Left lung (tissue), 10 donors: ENCODE data around the gene LCN10. TPM values are rescaled to one million over a fixed set of nuclear protein-coding genes. Genes with fewer than 3 reads are reported as not detected.

Source experiments
- ATAC-seq: fragments of 200-7000 bp; cut with Tn5 transposase; one replicate; pipeline ENCODE4 v1.9.1; 2020; ENCODE audit warnings: moderate library complexity
- DNase-seq, 4 donors: peaks; one replicate each; pipeline ENCODE4 v3.0.0-alpha.2; 2013 to 2020
- H3K27ac ChIP-seq, 2 donors: fragments of 200-600 bp; sonication (generic) in 1 of 2; one replicate each; pipeline versions ENCODE4 v1.5.0 to v1.8.0; 2020 to 2021
- H3K27me3 ChIP-seq, 2 donors: fragments of 200-600 bp; sonication (generic) in 1 of 2; one replicate each; pipeline versions ENCODE4 v1.5.0 to v1.8.0; 2020 to 2021
- H3K36me3 ChIP-seq, 2 donors: fragments of 200-600 bp; sonication (generic) in 1 of 2; one replicate each; pipeline versions ENCODE4 v1.5.0 to v1.8.0; 2020 to 2021
- H3K4me1 ChIP-seq, 2 donors: fragments of 200-600 bp; one replicate each; pipeline ENCODE4 v1.8.0; 2021
- H3K4me3 ChIP-seq, 2 donors: fragments of 200-600 bp; sonication (generic) in 1 of 2; one replicate each; pipeline versions ENCODE4 v1.5.0 to v1.8.0; 2020 to 2021; ENCODE audit warnings: mild to moderate bottlenecking in 1 of 2
- H3K9me3 ChIP-seq, 2 donors: fragments of 200-600 bp; sonication (generic) in 1 of 2; one replicate each; pipeline versions ENCODE4 v1.5.0 to v1.8.0; 2020 to 2021
- intact Hi-C, 2 donors: fragments of 100-400 bp; cut with DNase I; formaldehyde crosslinking; loops; one replicate each; pipeline versions ENCODE4 v1.11.2 to v1.14.2; 2022
- polyA plus RNA-seq, 6 donors: library from polyadenylated mRNA; unstranded; fragments of 120-200 nt; gene quantifications; one replicate each; pipeline ENCODE4 v1.2.1, GENCODE V29; 2013; ENCODE audit not compliant: insufficient read length in 6 of 6
- total RNA-seq, 2 donors: library from RNA; stranded (reverse); fragmentation: NEBNext Ultra II Directional; extraction: Animal tissue kit (Norgen Biotek cat#: 25700); gene quantifications; one replicate each; pipeline ENCODE4 v1.2.1, GENCODE V29; 2021
- TF ChIP-seq, protein P1 (sequence below), 2 donors: fragments of 200-600 bp; sonication (generic) in 1 of 2; IDR thresholded peaks; one replicate each; pipeline versions ENCODE4 v1.5.0 to v1.8.0; 2021; ENCODE audit warnings: antibody characterized with exemption in 2 of 2
- donor health status: DM: no; HTN: yes; CAD: no.
- donor health status: DM: no; HTN: no; CAD: no.

The LCN10 gene
- total and polyA plus RNA-seq, 8 donors: 0.11 to 10.0 (median 0.28) TPM; not detected in 2

DNA sequence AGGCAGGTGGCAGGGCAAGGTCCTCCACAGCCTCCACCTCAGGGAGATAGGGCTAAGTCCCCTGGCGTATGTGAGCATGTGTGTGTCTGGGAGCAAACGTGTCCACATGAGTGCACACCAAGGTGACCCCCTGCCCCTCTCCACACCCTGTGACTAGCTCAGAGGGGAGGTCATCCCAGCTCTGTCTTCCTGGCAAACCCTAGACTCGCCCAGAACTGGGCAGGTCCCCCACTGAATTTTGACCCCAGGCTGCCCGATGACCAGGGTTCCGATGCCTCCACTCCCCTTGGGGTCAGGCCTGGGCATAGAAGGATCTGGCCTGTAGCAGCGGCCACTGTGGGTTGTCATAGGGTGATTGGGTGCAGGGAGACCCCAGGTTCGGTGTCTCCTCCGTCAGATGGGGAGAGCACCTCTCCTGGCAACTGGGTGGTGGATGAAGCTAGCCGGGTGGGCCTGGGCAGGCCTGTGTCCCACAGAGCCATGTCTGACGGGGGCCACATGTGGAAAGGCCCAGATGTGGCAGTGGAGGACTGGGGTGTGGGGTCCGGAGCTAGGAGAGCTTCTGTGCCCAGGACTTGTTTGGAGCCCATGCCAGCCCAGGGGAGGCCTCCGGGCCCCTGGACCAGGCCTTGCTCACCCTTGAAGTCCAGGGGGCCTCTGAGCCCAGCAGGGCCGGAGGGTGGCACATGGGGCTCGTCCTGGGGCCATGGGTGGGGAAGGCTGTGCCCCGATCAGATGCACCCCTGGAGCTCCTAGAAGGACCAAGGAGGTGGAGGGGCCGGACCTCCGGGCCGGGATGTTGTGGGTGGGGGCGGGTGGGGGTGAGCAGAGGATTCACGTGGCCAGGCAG is 24.2 kb downstream of the LCN10 start:
- Histone ChIP-seq H3K4me3 (no peak overlapping the region), H3K27ac (peak overlapping the region in 1 of 2 donors; percentile 34), H3K9me3 (no peaks in the 10 kb centered on the region), H3K36me3 (peaks cover 0 to 31% of the 10 kb centered on the region in 2 donors), H3K4me1 (peaks cover 4 to 82% of the 10 kb centered on the region in 2 donors), H3K27me3 (peaks cover 0 to 32% of the 10 kb centered on the region in 2 donors)
- DNase-seq (no peak), ATAC-seq (no peak)
- TF ChIP-seq, protein P1, sequence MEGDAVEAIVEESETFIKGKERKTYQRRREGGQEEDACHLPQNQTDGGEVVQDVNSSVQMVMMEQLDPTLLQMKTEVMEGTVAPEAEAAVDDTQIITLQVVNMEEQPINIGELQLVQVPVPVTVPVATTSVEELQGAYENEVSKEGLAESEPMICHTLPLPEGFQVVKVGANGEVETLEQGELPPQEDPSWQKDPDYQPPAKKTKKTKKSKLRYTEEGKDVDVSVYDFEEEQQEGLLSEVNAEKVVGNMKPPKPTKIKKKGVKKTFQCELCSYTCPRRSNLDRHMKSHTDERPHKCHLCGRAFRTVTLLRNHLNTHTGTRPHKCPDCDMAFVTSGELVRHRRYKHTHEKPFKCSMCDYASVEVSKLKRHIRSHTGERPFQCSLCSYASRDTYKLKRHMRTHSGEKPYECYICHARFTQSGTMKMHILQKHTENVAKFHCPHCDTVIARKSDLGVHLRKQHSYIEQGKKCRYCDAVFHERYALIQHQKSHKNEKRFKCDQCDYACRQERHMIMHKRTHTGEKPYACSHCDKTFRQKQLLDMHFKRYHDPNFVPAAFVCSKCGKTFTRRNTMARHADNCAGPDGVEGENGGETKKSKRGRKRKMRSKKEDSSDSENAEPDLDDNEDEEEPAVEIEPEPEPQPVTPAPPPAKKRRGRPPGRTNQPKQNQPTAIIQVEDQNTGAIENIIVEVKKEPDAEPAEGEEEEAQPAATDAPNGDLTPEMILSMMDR (IDR thresholded peaks at IDR 0.05): no peak
- intact Hi-C loops: no loop called here

DNA sequence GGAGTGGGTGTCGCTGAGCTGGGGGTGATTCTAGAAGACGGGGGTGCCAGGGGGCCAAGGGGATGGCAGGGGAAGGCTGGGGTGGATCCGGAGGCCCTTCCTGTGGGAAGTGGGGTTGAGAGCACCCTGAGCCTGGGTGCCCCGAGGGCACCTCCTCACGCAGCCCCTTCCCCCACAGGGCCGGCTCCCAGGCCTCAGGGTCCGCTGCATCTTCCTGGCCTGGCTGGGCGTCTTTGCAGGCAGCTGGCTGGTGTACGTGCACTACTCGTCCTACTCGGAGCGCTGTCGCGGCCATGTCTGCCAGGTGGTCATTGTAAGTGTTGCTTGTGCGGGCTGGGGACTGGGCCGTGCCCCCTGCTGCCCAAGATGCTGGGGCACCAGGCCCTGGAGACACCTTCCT is 25.3 kb downstream of the LCN10 start:
- peaks cover 0 to 43% of the 10 kb centered on the region in 2 donors for H3K27me3 ChIP-seq
- DNase-seq: peak in 1 of 4 donors; percentile 79
- TF ChIP-seq, protein P1 (IDR thresholded peaks at IDR 0.05): no peak
- H3K36me3 ChIP-seq: peaks cover 0 to 19% of the 10 kb centered on the region in 2 donors
- no peak overlapping the region for H3K4me3 ChIP-seq
- intact Hi-C loops: no loop called here
- no peak for ATAC-seq
- H3K9me3 ChIP-seq: no peaks in the 10 kb centered on the region
- H3K27ac ChIP-seq: no peak overlapping the region
- peaks cover 4 to 80% of the 10 kb centered on the region in 2 donors for H3K4me1 ChIP-seq

DNA sequence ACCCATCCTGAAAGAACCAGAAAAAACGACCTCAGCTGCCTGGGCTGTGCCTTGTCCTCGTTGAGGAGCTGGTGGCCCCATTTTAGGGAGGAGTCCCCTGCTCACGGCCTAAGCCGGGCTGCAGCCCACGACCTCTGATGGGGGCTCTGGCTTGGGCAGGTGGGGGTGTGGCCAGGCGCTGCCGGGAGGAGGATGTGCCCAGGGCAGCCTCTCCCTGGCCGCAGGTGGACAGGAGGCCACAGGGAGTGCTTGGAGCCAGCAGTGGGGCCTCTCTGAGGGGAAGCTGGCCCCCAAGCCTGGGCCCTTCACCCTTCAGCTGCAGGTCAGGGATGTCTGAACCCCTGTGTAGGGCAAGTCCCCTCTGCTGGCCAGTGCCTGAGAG is 27.9 kb downstream of the LCN10 start:
- ATAC-seq: no peak
- Histone ChIP-seq H3K27me3 (peaks cover 0 to 61% of the 10 kb centered on the region in 2 donors), H3K9me3 (no peaks in the 10 kb centered on the region), H3K4me3 (no peak overlapping the region), H3K4me1 (peaks cover 9 to 64% of the 10 kb centered on the region in 2 donors), H3K27ac (peak overlapping the region; percentile 55 to 80), H3K36me3 (no peaks in the 10 kb centered on the region)
- no peak for DNase-seq
- TF ChIP-seq, protein P1 (IDR thresholded peaks at IDR 0.05): no peak
- intact Hi-C loops: no loop called here

DNA sequence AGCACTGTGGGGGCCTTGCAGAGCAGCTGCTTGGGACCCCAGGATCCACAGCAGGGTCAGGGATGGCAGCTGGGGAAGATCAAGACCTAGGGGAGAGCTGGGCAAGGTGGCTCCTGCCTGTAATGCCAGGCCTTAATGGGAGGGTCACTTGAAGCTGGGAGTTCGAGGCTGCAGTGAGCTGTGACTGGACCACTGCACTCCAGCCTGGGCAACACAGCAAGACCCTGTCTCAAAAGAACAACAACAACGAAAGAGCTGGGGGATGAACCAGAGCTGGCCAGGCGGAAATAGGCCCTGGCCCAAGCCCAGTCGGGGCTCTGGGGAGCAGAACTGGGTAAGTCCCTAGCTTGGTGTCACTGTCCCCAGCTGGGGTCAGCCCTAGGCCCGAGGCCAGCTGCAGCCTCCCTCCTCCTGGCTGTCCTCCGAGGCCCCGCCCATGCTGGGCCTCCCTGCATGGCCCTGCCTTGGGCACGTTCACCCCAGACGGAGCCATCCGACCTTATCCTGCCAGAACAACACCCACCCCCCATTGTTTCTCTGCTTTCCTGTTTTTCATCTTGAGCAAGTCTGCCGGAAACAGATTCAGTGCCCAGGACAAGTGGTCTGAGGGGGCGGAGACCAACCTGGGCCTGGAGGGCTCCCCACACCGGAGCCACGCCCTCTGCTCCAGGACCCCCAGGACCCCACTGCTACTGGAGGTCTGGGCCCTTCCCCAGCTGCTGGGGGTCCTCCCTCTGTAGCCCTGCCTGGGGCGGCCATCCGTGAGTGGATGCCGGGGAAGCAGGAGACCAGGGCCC is 28.4 kb downstream of the LCN10 start:
- H3K4me1 ChIP-seq: peaks cover 8 to 60% of the 10 kb centered on the region in 2 donors
- DNase-seq (peak in 2 of 4 donors; percentile 63 to 80), ATAC-seq (no peak)
- TF ChIP-seq, protein P1 (IDR thresholded peaks at IDR 0.05): no peak
- H3K36me3 ChIP-seq: no peaks in the 10 kb centered on the region
- H3K27me3 ChIP-seq: peaks cover 0 to 61% of the 10 kb centered on the region in 2 donors
- intact Hi-C loops: no loop called here
- no peak overlapping the region for H3K4me3 ChIP-seq
- H3K9me3 ChIP-seq: no peaks in the 10 kb centered on the region
- peak overlapping the region; percentile 70 to 80 for H3K27ac ChIP-seq

DNA sequence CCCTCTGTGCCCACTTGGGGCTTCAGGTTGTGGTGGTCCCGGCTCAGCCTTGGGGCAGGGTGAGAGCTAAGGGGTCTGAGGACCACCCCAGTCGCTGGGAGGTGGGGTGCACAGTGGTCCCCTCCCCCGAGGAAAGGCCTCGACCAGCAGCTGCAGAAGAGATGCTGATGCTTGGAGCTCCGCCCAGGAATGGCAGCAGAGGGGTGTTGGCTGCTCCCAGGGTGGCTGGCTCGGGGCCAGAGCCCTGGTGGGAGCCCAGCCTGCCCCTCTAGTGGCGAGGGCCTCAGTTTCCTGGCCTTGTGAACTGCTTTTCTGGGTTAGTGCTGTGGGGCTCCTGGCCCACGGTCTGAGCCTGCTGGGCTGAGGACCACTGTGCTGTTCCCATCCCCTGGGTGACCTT is 29.2 kb downstream of the LCN10 start:
- intact Hi-C loops: no loop called here
- H3K27ac ChIP-seq: peak overlapping the region; percentile 48 to 70
- no peak for ATAC-seq

More for the DNA sequence above, 29.2 kb downstream of the LCN10 start:
- Histone ChIP-seq H3K4me3 (peak overlapping the region in 1 of 2 donors; percentile 43), H3K27me3 (peaks cover 0 to 58% of the 10 kb centered on the region in 2 donors), H3K9me3 (no peaks in the 10 kb centered on the region), H3K36me3 (no peaks in the 10 kb centered on the region), H3K4me1 (peaks cover 6 to 52% of the 10 kb centered on the region in 2 donors)
- TF ChIP-seq, protein P1 (IDR thresholded peaks at IDR 0.05): no peak
- DNase-seq: no peak
